Stimulated activated CD4-positive, alpha-beta T cell treated with anti-CD3 and anti-CD28 coated beads, Interleukin-4, amount 100 ng/mL, for 1 hour (primary cell): ENCODE results near the gene TYR.
"Not testable (repeated sequence)": the region's sequence is repeated elsewhere in the genome, so short reads cannot be mapped to it uniquely, and the experiment has no call there.

Source experiments
- DNase-seq: peaks from one replicate; pipeline ENCODE4 v3.0.0-alpha.2; 2020

TYR gene

DNA sequence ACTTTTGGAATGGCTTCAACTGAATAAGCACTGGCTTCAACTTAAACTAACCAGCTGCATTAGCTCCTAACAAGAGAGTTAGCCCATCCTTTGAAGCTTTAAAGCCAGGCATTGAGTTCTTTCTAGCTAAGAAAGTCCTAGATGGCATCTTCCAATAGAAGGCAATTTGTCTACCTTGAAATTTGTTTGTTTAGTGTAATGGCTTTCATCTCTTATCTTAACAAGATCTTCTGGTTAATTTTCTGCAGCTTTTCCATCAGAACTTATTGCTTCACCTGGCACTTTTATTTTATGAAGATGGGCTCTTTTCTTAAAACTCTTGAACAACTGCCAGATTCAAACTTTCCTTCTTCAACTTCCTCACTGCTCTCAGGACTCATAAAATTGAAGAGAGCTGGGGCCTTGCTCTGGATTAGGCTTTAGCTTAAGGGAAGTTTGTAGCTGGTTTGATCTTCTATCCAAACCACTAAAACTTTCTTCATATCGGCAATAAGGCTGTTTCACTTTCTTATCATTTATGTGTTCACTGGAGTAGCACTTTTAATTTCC, 94.9 kb downstream of the TYR start:
- not testable (repeated sequence) for DNase-seq

GRCh38 chr11:89273220-89273619, 95.5 kb downstream of the TYR start:
- DNase-seq: not testable (repeated sequence)

- DNase-seq: no peak
Measured at GRCh38 chr11:89275966-89276365, 98.3 kb downstream of the TYR start.

DNA sequence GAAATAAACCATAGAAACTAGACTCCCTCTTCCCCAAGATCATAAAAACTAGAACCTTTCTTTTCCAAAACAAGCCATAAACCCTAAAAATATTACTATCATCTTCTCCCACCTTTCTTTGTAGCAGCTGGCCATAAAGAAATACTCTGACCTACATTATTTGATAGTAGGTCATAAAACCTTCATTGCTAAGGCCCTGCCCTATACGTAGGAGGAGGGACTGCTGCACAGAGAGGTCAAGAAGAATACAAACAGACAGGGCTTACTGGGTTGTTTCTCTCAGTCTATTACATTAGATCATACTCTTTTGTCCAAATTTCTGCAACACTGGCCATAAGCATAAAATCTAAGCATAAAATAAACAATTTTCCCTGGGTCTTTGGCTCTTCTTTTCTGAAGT, 101.5 kb downstream of the TYR start:
- DNase-seq: no peak

DNA sequence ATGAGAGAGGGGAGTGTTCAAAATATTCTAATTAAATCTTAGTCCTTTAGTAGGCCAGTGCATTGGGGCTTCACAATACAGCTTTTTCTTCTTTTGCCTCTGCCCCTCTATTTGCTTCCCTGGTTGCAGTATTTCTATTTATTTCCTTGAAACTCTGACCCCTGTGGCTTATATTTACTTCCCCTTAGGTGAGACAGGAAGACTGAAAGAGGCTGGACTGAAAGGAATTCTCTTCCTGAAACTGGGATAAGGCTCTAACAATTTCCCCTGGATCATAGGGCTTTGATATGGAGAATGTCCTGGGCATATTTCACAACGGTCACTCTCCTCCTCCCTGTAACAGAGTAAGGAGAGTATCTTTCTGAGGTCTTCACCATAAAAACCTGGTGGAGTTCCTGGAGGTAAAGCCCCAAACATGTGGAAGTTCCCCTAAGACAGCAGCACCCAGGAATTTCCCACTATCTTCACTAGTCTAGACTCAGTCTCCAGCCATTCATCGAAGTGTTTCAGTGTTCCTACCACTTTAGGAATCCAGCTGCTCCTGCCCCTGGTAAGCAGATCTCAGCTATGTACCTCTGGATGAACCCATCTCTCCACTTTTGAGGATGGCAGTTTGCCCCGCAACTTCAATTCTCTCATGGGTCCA, 103.5 kb downstream of the TYR start:
- DNase-seq: not testable (repeated sequence)

DNA sequence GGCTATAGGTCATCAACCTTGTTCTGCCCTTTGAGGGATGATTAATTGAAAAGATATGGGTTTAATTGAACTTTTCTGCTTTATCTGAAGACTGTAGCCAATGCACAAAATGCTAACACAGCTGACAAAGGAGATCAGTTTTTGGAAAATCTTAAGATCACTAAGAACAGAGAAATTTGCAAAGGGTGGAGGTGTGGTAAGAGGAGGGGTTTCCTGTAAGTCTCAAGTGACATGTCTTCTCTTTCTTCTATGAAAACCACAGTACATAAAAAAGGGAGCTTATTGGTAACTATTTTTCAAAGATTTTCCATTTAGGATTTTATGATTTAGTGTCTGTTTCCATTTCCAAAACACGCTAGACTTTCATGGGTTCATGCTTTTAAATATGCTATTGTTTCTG, 108.9 kb downstream of the TYR start:
- DNase-seq: not testable (repeated sequence)

- DNase-seq: not testable (repeated sequence)
Measured at GRCh38 chr11:89288004-89288403, 110.3 kb downstream of the TYR start.

DNA sequence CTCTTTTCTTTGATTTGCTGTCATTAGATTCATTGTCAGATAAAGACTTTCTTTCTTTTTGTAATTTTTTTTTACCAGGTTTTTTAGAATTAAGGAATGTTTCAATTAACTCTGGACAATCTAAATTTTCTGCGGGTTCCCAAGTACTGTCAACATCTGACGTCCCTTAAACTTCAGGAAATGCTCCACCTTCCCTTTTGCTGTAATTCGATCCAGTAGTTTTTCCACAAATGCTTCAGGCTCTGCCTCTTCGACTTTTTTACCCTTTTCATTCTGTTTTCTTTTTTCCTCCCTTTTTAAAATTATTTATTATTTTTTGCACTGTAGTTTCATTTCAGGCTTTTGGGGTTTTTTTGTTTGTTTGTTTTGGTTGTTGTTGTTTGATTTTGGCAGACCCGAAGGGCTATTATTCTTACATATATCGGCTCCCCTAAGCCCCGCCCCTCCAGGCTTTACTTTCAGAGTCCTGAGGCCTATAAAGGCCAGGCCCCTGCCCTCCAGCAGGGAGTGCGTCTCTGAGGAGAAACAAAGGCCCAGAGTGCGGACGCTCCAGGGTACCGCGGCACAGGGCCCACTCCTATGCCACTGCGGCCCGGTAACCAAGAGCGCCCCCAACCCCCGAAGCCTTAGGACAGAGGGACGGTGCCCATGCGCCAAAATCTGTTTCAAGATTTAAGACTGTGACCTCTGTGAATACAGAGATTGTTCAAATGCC, 116.4 kb downstream of the TYR start:
- DNase-seq: no peak

GRCh38 chr11:89295023-89295422, 117.3 kb downstream of the TYR start:
- DNase-seq: not testable (repeated sequence)

DNA sequence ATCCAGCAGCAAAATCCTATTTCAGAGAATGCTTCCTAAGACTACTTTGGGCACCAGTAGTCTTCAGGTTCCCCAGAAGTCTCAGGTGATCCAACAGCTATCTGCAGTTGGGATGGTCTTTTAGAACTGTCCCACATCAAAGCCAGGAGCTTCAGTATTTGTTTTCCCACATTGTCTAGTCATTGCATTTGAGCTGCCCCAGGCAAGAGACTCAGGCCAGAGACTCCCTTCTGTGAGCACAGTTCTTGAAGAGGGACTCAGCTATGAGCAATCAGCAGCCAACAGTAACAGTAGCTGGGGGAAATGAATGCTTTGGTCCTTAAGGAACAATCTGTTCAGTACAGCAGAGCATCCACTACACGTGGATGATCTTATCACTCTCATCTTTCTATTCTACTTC, 125.4 kb downstream of the TYR start:
- DNase-seq: not testable (repeated sequence)

DNA sequence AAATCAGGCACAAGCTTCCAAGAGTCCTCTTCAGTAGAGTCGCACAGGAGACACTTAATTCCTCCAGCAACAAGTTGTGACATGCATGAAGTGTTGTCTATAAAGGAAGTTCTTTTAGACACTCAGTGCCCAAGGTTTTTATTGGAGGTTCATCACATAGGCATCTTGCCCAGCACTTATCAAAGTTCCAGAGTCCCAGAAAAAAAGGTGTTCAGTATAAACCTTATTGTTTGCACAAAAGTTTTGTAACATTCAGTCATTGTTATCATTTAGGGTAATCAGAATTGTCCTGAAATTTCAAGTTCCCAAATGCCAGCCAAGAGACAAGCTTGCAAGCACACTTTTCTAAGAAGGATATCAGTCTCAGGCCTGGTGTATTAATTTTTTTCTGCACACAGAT, 130.6 kb downstream of the TYR start:
- not testable (repeated sequence) for DNase-seq

GRCh38 chr11:89309321-89309985, 131.8 kb downstream of the TYR start:
- not testable (repeated sequence) for DNase-seq

GRCh38 chr11:89310607-89311006, 132.9 kb downstream of the TYR start:
- not testable (repeated sequence) for DNase-seq

DNA sequence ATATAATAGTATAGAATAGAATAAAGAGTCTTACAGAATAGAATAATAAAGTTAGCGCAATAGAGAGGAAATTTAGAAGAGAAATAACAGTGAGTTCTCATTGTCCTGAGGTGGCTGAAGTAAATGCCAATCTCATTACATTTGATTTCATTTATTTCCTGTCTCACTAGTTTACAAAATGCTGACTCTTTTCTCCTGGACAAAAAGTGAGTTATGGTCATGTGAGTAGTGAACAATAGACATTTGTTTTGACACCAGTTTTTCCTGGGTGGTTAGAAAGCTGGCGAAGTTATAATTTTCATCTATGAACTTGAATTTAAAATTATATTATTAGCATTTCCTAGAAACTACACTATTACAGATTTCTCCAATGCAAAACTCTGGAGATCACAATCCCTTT, 143.7 kb downstream of the TYR start:
- no peak for DNase-seq

DNA sequence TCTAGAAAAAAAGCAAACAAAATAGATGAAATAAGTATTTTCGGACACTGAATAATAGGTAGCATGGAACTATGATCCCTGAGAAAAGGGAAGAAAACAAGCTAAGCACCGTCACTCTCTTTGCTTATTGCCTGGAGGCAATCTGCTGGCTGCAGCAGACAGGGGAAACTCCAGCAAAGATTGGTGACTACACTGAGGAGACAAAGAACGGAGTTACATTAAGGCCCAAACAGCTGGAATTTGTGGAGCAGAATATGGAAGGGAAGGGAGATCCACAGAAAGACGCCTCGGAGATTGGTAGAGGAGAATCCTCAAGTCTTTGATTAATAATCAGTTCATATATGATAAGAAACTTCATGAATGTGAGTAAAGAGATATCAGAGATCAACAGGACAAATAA, 150.2 kb downstream of the TYR start:
- DNase-seq: no peak

GRCh38 chr11:89331940-89332339, 154.3 kb downstream of the TYR start:
- DNase-seq: not testable (repeated sequence)

- DNase-seq: not testable (repeated sequence)
Measured at GRCh38 chr11:89333704-89334103, 156.0 kb downstream of the TYR start.

GRCh38 chr11:89337100-89337650, 159.5 kb downstream of the TYR start:
- not testable (repeated sequence) for DNase-seq

- not testable (repeated sequence) for DNase-seq
Measured at GRCh38 chr11:89338073-89338472, 160.4 kb downstream of the TYR start.

GRCh38 chr11:89340450-89340849, 162.8 kb downstream of the TYR start:
- DNase-seq: not testable (repeated sequence)

DNA sequence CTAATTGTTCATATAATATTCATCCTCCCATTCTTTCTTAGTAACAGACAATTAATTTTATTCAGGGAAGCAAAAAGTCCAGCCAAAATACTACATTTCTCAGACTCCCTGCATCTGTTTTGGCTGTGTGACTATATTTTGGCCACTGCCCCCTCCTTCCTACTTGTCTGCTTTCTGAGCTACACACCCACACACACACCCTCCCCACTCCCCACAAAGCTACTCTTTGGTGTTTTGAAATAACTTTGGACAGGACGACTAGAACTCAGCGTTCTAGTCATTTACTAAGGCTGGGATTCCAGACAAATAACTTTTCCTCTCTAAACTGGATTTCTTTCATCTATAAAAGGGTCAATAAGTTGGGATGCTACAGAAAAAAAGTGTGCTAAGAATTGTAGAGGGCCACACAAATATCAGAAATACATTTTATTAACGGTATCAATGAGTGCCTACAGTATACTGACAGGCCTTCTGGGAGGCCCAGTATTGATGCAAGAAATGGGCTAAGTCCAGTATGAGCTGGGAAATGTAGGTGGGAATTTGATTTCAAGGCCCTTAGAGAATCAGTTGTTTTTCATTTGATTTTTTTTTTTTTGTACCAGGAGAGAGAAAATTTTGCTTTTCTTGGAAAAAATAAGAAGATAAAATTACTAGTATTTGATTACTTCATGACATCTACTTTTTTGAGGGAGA, 165.4 kb downstream of the TYR start:
- DNase-seq: not testable (repeated sequence)
